IMR-90 (cell line): Measurements from ENCODE around the gene TIAM1. TPM values are rescaled to one million over a fixed set of nuclear protein-coding genes. Genes with fewer than 3 reads are reported as not detected.

Experiments
- ATAC-seq: fragments of 200-7000 bp; cut with Tn5 transposase; 2 replicates; pipeline ENCODE4 v1.9.1; 2020; ENCODE audit warnings: low read depth, mild to moderate bottlenecking, moderate library complexity
- BruUV-seq: library from RNA; stranded (reverse); fragments of 400-500 nt; replicated peaks from 2 replicates; lab custom pipeline; 2021; lab: Mats Ljungman, UMichigan
- CTCF ChIA-PET: fragments of 300-600 bp; formaldehyde crosslinking; extraction: SDS; loops from one replicate; lab custom pipeline; 2021; ENCODE audit warnings: antibody characterized with exemption; lab: Yijun Ruan, JAX
- POLR2A ChIA-PET: fragments of 300-600 bp; sonication (Branson Sonifier 250); formaldehyde crosslinking; loops from one replicate; lab custom pipeline; 2022; ENCODE audit warnings: antibody characterized with exemption; ENCODE audit not compliant: unreplicated experiment; lab: Charles Lee
- DNase-seq: peaks from one replicate; pipeline ENCODE4 v3.0.0; 2013
- H2AFZ ChIP-seq: replicated peaks from 2 replicates; pipeline ENCODE3; 2013; ENCODE audit warnings: low read length, mild to moderate bottlenecking; ENCODE audit not compliant: poor library complexity
- H2AK5ac ChIP-seq: 2 replicates; pipeline ENCODE4 v1.6.1; 2013; ENCODE audit warnings: low read depth, low read length, inconsistent platforms
- H2AK9ac ChIP-seq: replicated peaks from 2 replicates; pipeline ENCODE3; 2013; ENCODE audit warnings: mild to moderate bottlenecking, low read depth, low read length, moderate library complexity; ENCODE audit not compliant: poor library complexity
- H2BK120ac ChIP-seq: 2 replicates; pipeline ENCODE4 v1.6.1; 2013; ENCODE audit warnings: low read depth, low read length, inconsistent platforms
- H2BK15ac ChIP-seq: 3 replicates; pipeline ENCODE4 v1.6.1; 2013; ENCODE audit warnings: low read depth, low read length, inconsistent platforms
- H2BK20ac ChIP-seq: 2 replicates; pipeline ENCODE4 v1.6.1; 2013; ENCODE audit warnings: low read depth, mild to moderate bottlenecking, inconsistent platforms, low read length, moderate library complexity
- H2BK5ac ChIP-seq: 2 replicates; pipeline ENCODE4 v1.6.1; 2013; ENCODE audit warnings: mild to moderate bottlenecking, low read depth, low read length, inconsistent platforms; ENCODE audit not compliant: poor library complexity, severe bottlenecking
- H3K14ac ChIP-seq: replicated peaks from 2 replicates; pipeline ENCODE4 v1.6.1; 2013; ENCODE audit warnings: low read depth, low read length, inconsistent platforms
- H3K18ac ChIP-seq: 2 replicates; pipeline ENCODE4 v1.6.1; 2013; ENCODE audit warnings: low read depth, low read length, control low read depth
- H3K23ac ChIP-seq: 2 replicates; pipeline ENCODE4 v1.6.1; 2013; ENCODE audit warnings: low read depth, low read length, inconsistent platforms
- H3K27ac ChIP-seq: 2 replicates; pipeline ENCODE4 v1.5.1; 2013; ENCODE audit warnings: mild to moderate bottlenecking, control low read depth, low read length; ENCODE audit not compliant: insufficient read depth
- H3K27me3 ChIP-seq: 2 replicates; pipeline ENCODE4 v1.6.1; 2013; ENCODE audit warnings: low read length; ENCODE audit not compliant: control insufficient read depth, insufficient read depth
- H3K36me3 ChIP-seq: 2 replicates; pipeline ENCODE4 v1.6.1; 2013; ENCODE audit warnings: low read length, mixed read lengths; ENCODE audit not compliant: control insufficient read depth, insufficient read depth
- H3K4ac ChIP-seq: 2 replicates; pipeline ENCODE4 v1.6.1; 2013; ENCODE audit warnings: low read depth, low read length, inconsistent platforms
- H3K4me1 ChIP-seq: 2 replicates; pipeline ENCODE4 v1.6.1; 2013; ENCODE audit warnings: low read length, mixed read lengths; ENCODE audit not compliant: control insufficient read depth, insufficient read depth
- H3K4me2 ChIP-seq: 2 replicates; pipeline ENCODE4 v1.6.1; 2013; ENCODE audit warnings: low read depth, mild to moderate bottlenecking, control low read depth, low read length, moderate library complexity
- H3K4me3 ChIP-seq: 2 replicates; pipeline ENCODE4 v1.5.1; 2013; ENCODE audit warnings: low read depth, mild to moderate bottlenecking, control low read depth, low read length, moderate library complexity; ENCODE audit not compliant: insufficient read depth
- H3K56ac ChIP-seq: 2 replicates; pipeline ENCODE4 v1.6.1; 2013; ENCODE audit warnings: low read length, inconsistent platforms; ENCODE audit not compliant: insufficient read depth; ENCODE audit errors: extremely low read depth
- H3K79me1 ChIP-seq, 2 experiments: 2 replicates each; pipeline ENCODE4 v1.6.1; 2013; ENCODE audit warnings: low read length in 2 of 2, inconsistent platforms in 1 of 2, low read depth in 1 of 2
- H3K9ac ChIP-seq: 2 replicates; pipeline ENCODE4 v1.6.1; 2013; ENCODE audit warnings: low read depth, low read length, control low read depth
- H3K9me1 ChIP-seq: 2 replicates; pipeline ENCODE4 v1.6.1; 2013; ENCODE audit warnings: low read length, inconsistent platforms; ENCODE audit not compliant: insufficient read depth
- H3K9me3 ChIP-seq: 2 replicates; pipeline ENCODE4 v1.6.1; 2013; ENCODE audit warnings: low read length; ENCODE audit not compliant: control insufficient read depth, insufficient read depth
- H4K20me1 ChIP-seq: 2 replicates; pipeline ENCODE4 v1.6.1; 2013; ENCODE audit warnings: low read length, inconsistent platforms; ENCODE audit not compliant: insufficient read depth
- H4K5ac ChIP-seq: 2 replicates; pipeline ENCODE4 v1.6.1; 2013; ENCODE audit warnings: mild to moderate bottlenecking, low read depth, low read length, control low read depth
- H4K8ac ChIP-seq, 2 experiments: 2 replicates each; pipeline ENCODE4 v1.6.1; 2013; ENCODE audit warnings: low read depth in 2 of 2, low read length in 2 of 2, control low read depth in 1 of 2, inconsistent platforms in 1 of 2
- H4K91ac ChIP-seq: 2 replicates; pipeline ENCODE4 v1.6.1; 2013; ENCODE audit warnings: low read depth, low read length, inconsistent platforms; ENCODE audit not compliant: insufficient read depth
- BHLHE40 ChIP-seq: fragments of 150-350 bp; IDR thresholded peaks from 2 replicates; pipeline ENCODE4 v1.6.1; 2016; ENCODE audit warnings: mild to moderate bottlenecking, low read depth, low read length
- CEBPB ChIP-seq: IDR thresholded peaks from 2 replicates; pipeline ENCODE4 v1.6.1; 2012; ENCODE audit warnings: low read depth, low read length, improper control_type of control experiment
- CHD1 ChIP-seq: IDR thresholded peaks from 2 replicates; pipeline ENCODE4 v1.6.1; 2012; ENCODE audit warnings: low read depth, low read length, improper control_type of control experiment
- ELK1 ChIP-seq: fragments of 150-350 bp; IDR thresholded peaks from 2 replicates; pipeline ENCODE4 v1.6.1; 2016; ENCODE audit warnings: low read depth, mild to moderate bottlenecking, low read length, moderate library complexity, borderline replicate concordance
- FOS ChIP-seq: fragments of 150-350 bp; IDR thresholded peaks from 2 replicates; pipeline ENCODE4 v1.6.1; 2016; ENCODE audit warnings: low read depth, low read length
- MAZ ChIP-seq: IDR thresholded peaks from 2 replicates; pipeline ENCODE4 v1.6.1; 2012; ENCODE audit warnings: low read depth, mild to moderate bottlenecking, low read length, improper control_type of control experiment, moderate library complexity, borderline replicate concordance
- MXI1 ChIP-seq: IDR thresholded peaks from 2 replicates; pipeline ENCODE4 v1.6.1; 2012; ENCODE audit warnings: low read depth, mild to moderate bottlenecking, low read length, moderate library complexity, borderline replicate concordance
- NFE2L2 ChIP-seq: fragments of 150-350 bp; IDR thresholded peaks from 2 replicates; pipeline ENCODE4 v1.6.1; 2016; ENCODE audit warnings: low read depth, mild to moderate bottlenecking, low read length
- RCOR1 ChIP-seq: IDR thresholded peaks from 2 replicates; pipeline ENCODE4 v1.6.1; 2012; ENCODE audit warnings: mild to moderate bottlenecking, low read length, improper control_type of control experiment; ENCODE audit not compliant: insufficient replicate concordance
- RFX5 ChIP-seq: IDR thresholded peaks from 2 replicates; pipeline ENCODE4 v1.8.0; 2012; ENCODE audit warnings: low read depth, mild to moderate bottlenecking, low read length, moderate library complexity
- SMC3 ChIP-seq: fragments of 150-350 bp; IDR thresholded peaks from 2 replicates; pipeline ENCODE4 v1.6.1; 2016; ENCODE audit warnings: low read depth, mild to moderate bottlenecking, antibody characterized with exemption, low read length, moderate library complexity
- USF2 ChIP-seq: fragments of 150-350 bp; IDR thresholded peaks from 2 replicates; pipeline ENCODE4 v1.6.1; 2017; ENCODE audit warnings: mild to moderate bottlenecking, antibody characterized with exemption, low read length, low read depth
- WGBS, 2 experiments: methylation state at CpG; one replicate each; pipeline versions ENCODE4 v1.1.5 to v1.1.7; 2013; ENCODE audit warnings: missing lambda C conversion rate in 2 of 2; ENCODE audit not compliant: insufficient read length in 1 of 2; ENCODE audit errors: extremely low coverage in 2 of 2; 5-methylcytosine and 5-hydroxymethylcytosine counted together
- dilution Hi-C: fragments of 300-500 bp; cut with HindIII; formaldehyde crosslinking; loops from one replicate; pipeline ENCODE4 v1.14.3; 2018; ENCODE audit warnings: low sequenced_read_pairs; ENCODE audit not compliant: unreplicated experiment
- in situ Hi-C: fragments of 300-500 bp; cut with MboI; formaldehyde crosslinking; loops from 3 replicates; pipeline ENCODE4 v1.14.3; 2019; ENCODE audit warnings: low sequenced_read_pairs, inconsistent platforms, mixed read lengths
- intact Hi-C: fragments of 100-400 bp; cut with micrococcal nuclease; formaldehyde crosslinking; loops from 2 replicates; pipeline ENCODE4 v1.10.0; 2022
- polyA plus RNA-seq, 3 experiments: library from polyadenylated mRNA; depleted of rRNA; stranded (reverse); fragments of >200 nt; gene quantifications; 2 replicates each; pipeline ENCODE4 v1.2.3, GENCODE V29; 2012; ENCODE audit warnings: low replicate concordance in 1 of 3
- total RNA-seq: library from RNA; depleted of rRNA; stranded (reverse); fragments of >200 nt; gene quantifications from 2 replicates; pipeline ENCODE4 v1.2.3, GENCODE V29; 2012

Gene TIAM1
- total and polyA plus RNA-seq, 2 of the 4 experiments (the other 2 are of a cell fraction) = 2.9 to 9.3 TPM

- no peak for TF ChIP-seq RCOR1
Measured at GRCh38 chr21:31354604-31355443, 10.8 kb upstream of the TIAM1 start (continued).

- Histone ChIP-seq H3K27me3 (0 out of 2 replicates have a peak, but pooled peaks cover under 1% of the 10 kb centered on the region), H3K9me3 (no peaks in the 10 kb centered on the region), H3K79me1 (no peaks in the 10 kb centered on the region), H3K18ac (no peak overlapping the region), H4K91ac (no peak overlapping the region), H2BK15ac (no peak overlapping the region), H2AK5ac (no peak overlapping the region), H2AFZ (no peak overlapping the region), H3K27ac (no peak overlapping the region), H2AK9ac (no peak overlapping the region), H3K23ac (no peak overlapping the region), H3K14ac (no peak overlapping the region), H3K4ac (no peak overlapping the region), H3K36me3 (no peaks in the 10 kb centered on the region), H2BK5ac (no peak overlapping the region), H3K4me1 (no peaks in the 10 kb centered on the region), H4K8ac (no peak overlapping the region), H3K9me1 (no peaks in the 10 kb centered on the region), H3K4me2 (no peak overlapping the region), H3K4me3 (no peak overlapping the region), H2BK120ac (no peak overlapping the region), H4K5ac (no peak overlapping the region), H3K9ac (no peak overlapping the region), H2BK20ac (no peak overlapping the region), H4K20me1 (no peaks in the 10 kb centered on the region), H3K56ac (no peak overlapping the region)
- no TSS peak for BruUV-seq
- in situ Hi-C loops (no loop called here), dilution Hi-C loops (no loop called here), intact Hi-C loops (no loop called here)
- 17% methylated on average over 1 of the region's 4 CpGs; no CpG with 5 or more reads in 1 of the 2 experiments for WGBS, 2 experiments
- CTCF ChIA-PET = interaction anchor here (0.6 kb wide), 1 partner anchor 17 kb away, joined by 4 read pairs; no protein-coding TSS in a partner anchor
- TF ChIP-seq NFE2L2 (no peak), RFX5 (no peak), CEBPB (no peak), CHD1 (no peak), MXI1 (no peak), ELK1 (no peak), FOS (no peak), USF2 (no peak), BHLHE40 (no peak), SMC3 (no peak), MAZ (no peak)
- ATAC-seq (no peak), DNase-seq (no peak)
- POLR2A ChIA-PET = no interaction called here
Measured at GRCh38 chr21:31354122-31354521, 10.1 kb upstream of the TIAM1 start.
